SK-N-DZ (cell line): ENCODE measurements around the gene KSR1.
"Not testable (repeated sequence)": the region's sequence is repeated elsewhere in the genome, so short reads cannot be mapped to it uniquely, and the experiment has no call there.

Experiments used
- DNase-seq: peaks from one replicate; pipeline ENCODE4 v3.0.0-alpha.2; 2015; ENCODE audit warnings: low spot score

Gene KSR1

GRCh38 chr17:27453471-27453870 lies 2.8 kb upstream of the KSR1 start:
- DNase-seq = no peak

GRCh38 chr17:27454089-27454488 lies 2.2 kb upstream of the KSR1 start:
- DNase-seq = no peak

GRCh38 chr17:27455236-27455913 lies 873 bp upstream of the KSR1 start:
- DNase-seq = no peak

- DNase-seq = no peak
Measured at GRCh38 chr17:27456681-27457359, 572 bp downstream of the KSR1 start.

GRCh38 chr17:27457360-27457715 lies 1.1 kb downstream of the KSR1 start:
- no peak for DNase-seq

GRCh38 chr17:27457731-27458523 lies 1.7 kb downstream of the KSR1 start:
- DNase-seq = peak; percentile 46

GRCh38 chr17:27458524-27458908 lies 2.3 kb downstream of the KSR1 start:
- no peak for DNase-seq

- no peak for DNase-seq
Measured at GRCh38 chr17:27459433-27459832, 3.2 kb downstream of the KSR1 start.

- no peak for DNase-seq
Measured at GRCh38 chr17:27460196-27460725, 4.0 kb downstream of the KSR1 start.

- no peak for DNase-seq
Measured at GRCh38 chr17:27461192-27461859, 5.1 kb downstream of the KSR1 start.

- no peak for DNase-seq
Measured at GRCh38 chr17:27462149-27462548, 5.9 kb downstream of the KSR1 start.

GRCh38 chr17:27462714-27463113 lies 6.5 kb downstream of the KSR1 start:
- DNase-seq = no peak

- no peak for DNase-seq
Measured at GRCh38 chr17:27463235-27463677, 7.0 kb downstream of the KSR1 start.

- DNase-seq = not testable (repeated sequence)
Measured at GRCh38 chr17:27464019-27464418, 7.8 kb downstream of the KSR1 start.

GRCh38 chr17:27464431-27464830 lies 8.2 kb downstream of the KSR1 start:
- DNase-seq = no peak

GRCh38 chr17:27465875-27466274 lies 9.6 kb downstream of the KSR1 start:
- DNase-seq = not testable (repeated sequence)

- DNase-seq = no peak
Measured at GRCh38 chr17:27466376-27466742, 10.1 kb downstream of the KSR1 start.

- DNase-seq = no peak
Measured at GRCh38 chr17:27466743-27467375, 10.6 kb downstream of the KSR1 start.

- no peak for DNase-seq
Measured at GRCh38 chr17:27469256-27469655, 13.0 kb downstream of the KSR1 start.

GRCh38 chr17:27471321-27472269 lies 15.3 kb downstream of the KSR1 start:
- no peak for DNase-seq
